CD4-positive, alpha-beta memory T cell (primary cell): ENCODE measurements around the gene DUSP9. TPM values are rescaled to one million over a fixed set of nuclear protein-coding genes. Genes with fewer than 3 reads are reported as not detected.

Experiments used
- CTCF ChIA-PET: fragments of 350-600 bp; sonication (Branson Sonifier 250); formaldehyde crosslinking; loops from one replicate; lab custom pipeline; 2021; ENCODE audit warnings: inconsistent platforms; ENCODE audit not compliant: partially characterized antibody; lab: Charles Lee
- POLR2A ChIA-PET: fragments of 350-600 bp; sonication (Branson Sonifier 250); formaldehyde crosslinking; loops from one replicate; lab custom pipeline; 2021; ENCODE audit not compliant: partially characterized antibody; lab: Charles Lee
- DNase-seq, 5 donors: peaks; one replicate each; pipeline versions ENCODE4 v3.0.0 to v3.0.0-alpha.2; 2020 to 2022; ENCODE audit warnings: mixed read lengths in 1 of 5
- H3K27ac ChIP-seq: one replicate; pipeline ENCODE4 v1.7.0; 2013; ENCODE audit warnings: low read depth, low read length
- H3K27me3 ChIP-seq: 2 replicates; pipeline ENCODE4 v1.7.0; 2013; ENCODE audit warnings: mild to moderate bottlenecking, low read length, moderate library complexity; ENCODE audit not compliant: insufficient read depth
- H3K36me3 ChIP-seq: 2 replicates; pipeline ENCODE4 v1.7.0; 2013; ENCODE audit warnings: mild to moderate bottlenecking, low read length, moderate library complexity; ENCODE audit not compliant: insufficient read depth
- H3K4me1 ChIP-seq: 2 replicates; pipeline ENCODE4 v1.7.0; 2013; ENCODE audit warnings: mild to moderate bottlenecking, low read length, moderate library complexity; ENCODE audit not compliant: insufficient read depth
- H3K4me3 ChIP-seq, 2 donors: one replicate each; pipeline ENCODE4 v1.7.0; 2013; ENCODE audit warnings: low read length in 2 of 2, mild to moderate bottlenecking in 1 of 2
- H3K9me3 ChIP-seq, 2 donors: one replicate each; pipeline ENCODE4 v1.7.0; 2013; ENCODE audit warnings: low read length in 2 of 2, control low read depth in 1 of 2; ENCODE audit not compliant: control insufficient read depth in 1 of 2
- H3K27ac Mint-ChIP-seq, 7 donors: one replicate each; pipeline ENCODE4 v1.8.0; 2020 to 2021; ENCODE audit warnings: mixed read lengths in 7 of 7, mild to moderate bottlenecking in 6 of 7, inconsistent platforms in 3 of 7, moderate library complexity in 3 of 7
- H3K27me3 Mint-ChIP-seq, 2 donors: one replicate each; pipeline ENCODE4 v1.8.0; 2020 to 2021; ENCODE audit warnings: mixed read lengths in 2 of 2
- H3K36me3 Mint-ChIP-seq, 2 donors: one replicate each; pipeline ENCODE4 v1.8.0; 2020 to 2021; ENCODE audit warnings: mixed read lengths in 2 of 2, inconsistent platforms in 1 of 2, mild to moderate bottlenecking in 1 of 2
- H3K4me1 Mint-ChIP-seq, 4 donors: one replicate each; pipeline ENCODE4 v1.8.0; 2020 to 2021; ENCODE audit warnings: mixed read lengths in 4 of 4, mild to moderate bottlenecking in 1 of 4
- H3K4me3 Mint-ChIP-seq, 8 donors: one replicate each; pipeline ENCODE4 v1.8.0; 2020 to 2021; ENCODE audit warnings: mixed read lengths in 8 of 8, mild to moderate bottlenecking in 7 of 8, moderate library complexity in 6 of 8, inconsistent platforms in 3 of 8
- H3K9me3 Mint-ChIP-seq, 8 donors: one replicate each; pipeline ENCODE4 v1.8.0; 2020 to 2021; ENCODE audit warnings: mixed read lengths in 8 of 8, mild to moderate bottlenecking in 5 of 8, inconsistent platforms in 3 of 8, moderate library complexity in 1 of 8
- intact Hi-C: fragments of 100-400 bp; cut with micrococcal nuclease; formaldehyde crosslinking; loops from one replicate; pipeline ENCODE4 v1.15.1; 2023
- polyA plus RNA-seq, 2 donors: library from polyadenylated mRNA; unstranded; fragments of 300-500 nt; fragmentation: Illumina TruSeq; gene quantifications; one replicate each; pipeline ENCODE4 v1.2.3, GENCODE V29; 2021
- total RNA-seq, 2 experiments: library from RNA; stranded (reverse); gene quantifications; one replicate each; pipeline ENCODE4 v1.2.3, GENCODE V29; 2021

DUSP9 gene
- total and polyA plus RNA-seq, 4 experiments from 2014 or later, result not detected

- H3K27me3 ChIP-seq, result no peaks in the 10 kb centered on the region
- ChIA-PET CTCF (no interaction called here), POLR2A (no interaction called here)
- H3K9me3 ChIP-seq, result no peaks in the 10 kb centered on the region
- no peaks in the 10 kb centered on the region for H3K36me3 ChIP-seq
- peaks cover 0 to 6% (median 4%) of the 10 kb centered on the region in 8 donors for H3K9me3 Mint-ChIP-seq
- H3K36me3 Mint-ChIP-seq, result no peaks in the 10 kb centered on the region
- H3K27me3 Mint-ChIP-seq, result peaks cover 4 to 7% of the 10 kb centered on the region in 2 donors
- H3K4me1 Mint-ChIP-seq, result no peaks in the 10 kb centered on the region
- H3K4me3 ChIP-seq, result no peak overlapping the region
- no peak for DNase-seq
- H3K4me3 Mint-ChIP-seq, result no peak overlapping the region
- H3K4me1 ChIP-seq, result no peaks in the 10 kb centered on the region
- H3K27ac Mint-ChIP-seq, result no peak overlapping the region
- no peak overlapping the region for H3K27ac ChIP-seq
- intact Hi-C loops, result no loop called here
Observed at GRCh38 chrX:153626025-153626633, 20.9 kb upstream of the DUSP9 start.

GRCh38 chrX:153626863-153627674 lies 19.9 kb upstream of the DUSP9 start:
- ChIA-PET CTCF (no interaction called here), POLR2A (no interaction called here)
- Histone ChIP-seq H3K4me1 (no peaks in the 10 kb centered on the region), H3K9me3 (no peaks in the 10 kb centered on the region), H3K36me3 (no peaks in the 10 kb centered on the region), H3K4me3 (no peak overlapping the region), H3K27ac (no peak overlapping the region), H3K27me3 (no peaks in the 10 kb centered on the region)
- no peak for DNase-seq
- Mint-ChIP-seq H3K36me3 (no peaks in the 10 kb centered on the region), H3K9me3 (peaks cover 0 to 11% (median 7%) of the 10 kb centered on the region in 8 donors), H3K27me3 (peaks cover 4 to 7% of the 10 kb centered on the region in 2 donors), H3K4me3 (no peak overlapping the region), H3K27ac (no peak overlapping the region), H3K4me1 (no peaks in the 10 kb centered on the region)
- intact Hi-C loops, result no loop called here

- Mint-ChIP-seq H3K27me3 (peaks cover 2 to 7% of the 10 kb centered on the region in 2 donors), H3K9me3 (peaks cover 0 to 11% (median 7%) of the 10 kb centered on the region in 8 donors), H3K27ac (no peak overlapping the region), H3K4me1 (no peaks in the 10 kb centered on the region), H3K36me3 (no peaks in the 10 kb centered on the region), H3K4me3 (no peak overlapping the region)
- no peaks in the 10 kb centered on the region for H3K36me3 ChIP-seq
- H3K4me3 ChIP-seq, result no peak overlapping the region
- DNase-seq, result no peak
- no peaks in the 10 kb centered on the region for H3K4me1 ChIP-seq
- H3K27me3 ChIP-seq, result no peaks in the 10 kb centered on the region
- H3K9me3 ChIP-seq, result no peaks in the 10 kb centered on the region
- POLR2A ChIA-PET, result interaction anchor here (0.6 kb wide), 1 partner anchor 57 kb away, joined by 3 read pairs; no protein-coding TSS in a partner anchor
- intact Hi-C loops, result no loop called here
- CTCF ChIA-PET, result no interaction called here
- H3K27ac ChIP-seq, result no peak overlapping the region
Observed at GRCh38 chrX:153627675-153628111, 19.3 kb upstream of the DUSP9 start.

DNA sequence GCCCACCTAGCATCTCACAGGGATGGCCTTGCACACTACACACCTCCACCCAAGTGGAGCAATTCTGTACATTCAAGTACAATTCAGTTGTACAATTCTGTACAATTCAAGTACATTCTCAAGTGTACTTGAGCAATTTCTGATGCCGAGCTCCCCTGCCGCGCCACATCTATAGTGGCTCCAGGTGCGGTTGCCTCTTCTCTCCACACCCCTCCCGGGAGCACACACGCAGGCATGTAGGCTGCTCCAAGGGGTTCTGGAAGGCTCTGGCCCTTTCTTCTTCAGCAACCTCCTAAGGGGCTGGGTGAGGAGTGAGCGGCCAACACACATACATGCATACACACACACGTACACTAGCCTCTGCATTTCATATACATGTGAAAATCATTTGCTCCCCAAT lies 18.9 kb upstream of the DUSP9 start:
- DNase-seq, result no peak
- Histone ChIP-seq H3K27me3 (no peaks in the 10 kb centered on the region), H3K4me3 (no peak overlapping the region), H3K36me3 (no peaks in the 10 kb centered on the region), H3K4me1 (no peaks in the 10 kb centered on the region), H3K9me3 (no peaks in the 10 kb centered on the region), H3K27ac (no peak overlapping the region)
- ChIA-PET CTCF (no interaction called here), POLR2A (interaction anchor here (0.6 kb wide), 1 partner anchor 57 kb away, joined by 3 read pairs; no protein-coding TSS in a partner anchor)
- H3K4me3 Mint-ChIP-seq, result no peak overlapping the region
- no peaks in the 10 kb centered on the region for H3K4me1 Mint-ChIP-seq
- no peak overlapping the region for H3K27ac Mint-ChIP-seq
- peaks cover 2 to 7% of the 10 kb centered on the region in 2 donors for H3K27me3 Mint-ChIP-seq
- H3K9me3 Mint-ChIP-seq, result peaks cover 0 to 11% (median 7%) of the 10 kb centered on the region in 8 donors
- intact Hi-C loops, result no loop called here
- H3K36me3 Mint-ChIP-seq, result no peaks in the 10 kb centered on the region

DNA sequence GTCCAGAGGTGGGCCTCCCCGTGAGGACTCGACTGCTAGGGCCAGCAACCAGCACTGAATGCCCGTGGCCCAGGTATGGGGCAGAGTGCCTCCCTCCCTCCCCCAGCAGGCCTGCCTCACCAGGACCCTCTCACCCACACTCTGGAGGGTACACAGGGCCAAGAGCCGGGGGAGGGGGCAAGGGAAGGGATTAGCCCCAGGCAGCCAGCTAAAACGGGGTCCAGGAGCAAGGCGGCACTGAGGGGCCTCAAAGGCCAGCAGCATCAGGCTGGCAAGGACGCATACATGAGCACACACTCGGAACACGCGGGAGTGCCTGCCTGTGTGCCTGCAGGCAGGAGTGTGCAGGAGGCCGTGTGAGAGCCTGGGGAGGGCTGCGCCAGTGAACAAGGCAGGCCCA lies 18.3 kb upstream of the DUSP9 start:
- intact Hi-C loops, result no loop called here
- Mint-ChIP-seq H3K4me1 (no peaks in the 10 kb centered on the region), H3K4me3 (no peak overlapping the region), H3K36me3 (no peaks in the 10 kb centered on the region), H3K9me3 (peaks cover 0 to 11% (median 7%) of the 10 kb centered on the region in 8 donors), H3K27ac (no peak overlapping the region), H3K27me3 (peaks cover 2 to 7% of the 10 kb centered on the region in 2 donors)
- H3K27ac ChIP-seq, result no peak overlapping the region
- H3K4me3 ChIP-seq, result no peak overlapping the region
- no peaks in the 10 kb centered on the region for H3K36me3 ChIP-seq
- no peaks in the 10 kb centered on the region for H3K27me3 ChIP-seq
- no peak for DNase-seq
- no peaks in the 10 kb centered on the region for H3K4me1 ChIP-seq
- H3K9me3 ChIP-seq, result no peaks in the 10 kb centered on the region
- POLR2A ChIA-PET, result interaction anchor here (0.6 kb wide), 1 partner anchor 56 kb away, joined by 3 read pairs; no protein-coding TSS in a partner anchor
- CTCF ChIA-PET, result no interaction called here

GRCh38 chrX:153631346-153631745 lies 15.7 kb upstream of the DUSP9 start:
- no peak overlapping the region for H3K4me3 Mint-ChIP-seq
- H3K27me3 Mint-ChIP-seq, result peaks cover 2 to 7% of the 10 kb centered on the region in 2 donors
- ChIA-PET POLR2A (no interaction called here), CTCF (interaction anchor here (1.4 kb wide), 1 partner anchor 13 kb away, joined by 3 read pairs; no protein-coding TSS in a partner anchor)
- peaks cover 0 to 11% (median 7%) of the 10 kb centered on the region in 8 donors for H3K9me3 Mint-ChIP-seq
- intact Hi-C loops, result no loop called here
- no peak overlapping the region for H3K4me3 ChIP-seq
- no peaks in the 10 kb centered on the region for H3K9me3 ChIP-seq
- H3K4me1 ChIP-seq, result no peaks in the 10 kb centered on the region
- no peak overlapping the region for H3K27ac ChIP-seq
- H3K4me1 Mint-ChIP-seq, result no peaks in the 10 kb centered on the region
- H3K27me3 ChIP-seq, result no peaks in the 10 kb centered on the region
- no peak for DNase-seq
- no peak overlapping the region for H3K27ac Mint-ChIP-seq
- H3K36me3 Mint-ChIP-seq, result no peaks in the 10 kb centered on the region
- H3K36me3 ChIP-seq, result no peaks in the 10 kb centered on the region

- no peak overlapping the region for H3K27ac Mint-ChIP-seq
- ChIA-PET POLR2A (no interaction called here), CTCF (interaction anchor here (1.4 kb wide), 1 partner anchor 13 kb away, joined by 3 read pairs; no protein-coding TSS in a partner anchor)
- DNase-seq, result no peak
- intact Hi-C loops, result no loop called here
- H3K36me3 ChIP-seq, result no peaks in the 10 kb centered on the region
- H3K4me1 Mint-ChIP-seq, result no peaks in the 10 kb centered on the region
- H3K36me3 Mint-ChIP-seq, result no peaks in the 10 kb centered on the region
- H3K4me3 ChIP-seq, result no peak overlapping the region
- peaks cover 2 to 7% of the 10 kb centered on the region in 2 donors for H3K27me3 Mint-ChIP-seq
- H3K4me1 ChIP-seq, result no peaks in the 10 kb centered on the region
- no peaks in the 10 kb centered on the region for H3K9me3 ChIP-seq
- no peak overlapping the region for H3K27ac ChIP-seq
- H3K4me3 Mint-ChIP-seq, result no peak overlapping the region
- H3K9me3 Mint-ChIP-seq, result peaks cover 0 to 11% (median 7%) of the 10 kb centered on the region in 8 donors
- no peaks in the 10 kb centered on the region for H3K27me3 ChIP-seq
Observed at GRCh38 chrX:153631907-153632594, 15.0 kb upstream of the DUSP9 start.
